Mammary epithelial cell (primary cell): ENCODE data around the gene LCN12.

ENCODE experiments used
- CTCF ChIP-seq, 2 donors: IDR thresholded peaks in 1 of 2; conservative IDR thresholded peaks in 1 of 2; 2 replicates each; pipeline ENCODE4 v1.5.1; 2011 to 2012; ENCODE audit warnings: inconsistent platforms in 2 of 2, low read length in 2 of 2, mild to moderate bottlenecking in 2 of 2, control low read depth in 1 of 2, low read depth in 1 of 2; ENCODE audit not compliant: insufficient read depth in 1 of 2; ENCODE audit errors: extremely low read depth in 1 of 2
- EZH2 ChIP-seq: IDR thresholded peaks from 2 replicates; pipeline ENCODE4 v1.6.1; 2012; ENCODE audit warnings: low read length, inconsistent platforms, borderline replicate concordance

GRCh38 chr9:136942881-136943230 lies 9.2 kb upstream of the LCN12 start:
- TF ChIP-seq CTCF (conservative IDR thresholded peaks at IDR 0.05 in 1 of 2, IDR thresholded peaks at IDR 0.05 in 1 of 2; ENCODE audit: extremely low read depth in 1 of 2, insufficient read depth in 1 of 2, low read depth in 1 of 2, low read length in 2 of 2) (no peak), EZH2 (no peak)
